ENCODE results near the gene GLB1L2.

Gene GLB1L2

DNA sequence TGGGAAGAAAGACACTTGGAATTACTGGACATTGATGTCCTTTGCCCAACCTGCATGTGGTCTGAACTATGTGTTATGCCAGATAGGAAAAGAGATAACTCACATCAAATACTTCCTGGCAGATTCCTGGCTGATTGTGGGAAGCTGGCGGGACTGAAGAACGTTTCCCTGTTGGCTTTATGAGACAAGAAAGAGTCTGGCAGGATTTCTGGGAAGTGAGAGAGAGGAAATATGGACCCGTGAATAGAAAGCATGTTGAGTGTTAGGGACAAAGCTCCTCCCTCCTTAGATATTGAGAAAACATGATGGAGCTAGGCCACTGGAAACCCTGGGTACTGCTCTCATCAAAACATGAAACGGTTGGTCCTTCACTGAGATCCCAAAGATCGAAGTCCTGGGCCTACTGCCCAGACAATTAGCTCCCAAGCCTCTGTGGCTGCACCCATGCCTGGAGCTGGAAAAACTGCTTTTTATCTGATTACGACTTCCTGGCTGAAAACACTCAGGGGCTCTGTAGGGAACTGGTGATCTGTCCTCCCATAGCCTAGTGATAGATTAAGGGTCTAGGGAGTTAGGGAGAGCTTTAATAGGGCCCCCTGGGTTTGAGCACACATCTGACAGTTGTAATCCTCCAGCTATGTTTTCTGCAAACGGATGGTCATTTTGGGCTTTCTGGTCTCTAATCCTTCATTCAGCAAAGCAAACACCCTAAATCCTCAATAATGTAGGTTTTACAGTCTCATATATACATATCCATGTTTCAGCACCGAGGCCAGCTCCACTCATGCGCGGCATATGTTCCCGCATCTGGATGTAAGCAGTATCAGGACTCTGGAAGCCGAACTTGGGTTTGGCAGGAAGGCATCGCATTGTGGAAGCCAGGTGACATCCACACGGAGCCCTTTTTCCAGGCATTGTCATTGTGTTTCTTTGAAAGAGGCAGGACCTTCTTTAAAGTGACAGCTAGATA, 86.4 kb downstream of the GLB1L2 start:
- in situ Hi-C loops (cut with HindIII; ENCODE audit: low sequenced_read_pairs): no loop called here

- in situ Hi-C loops (cut with HindIII; ENCODE audit: low sequenced_read_pairs): no loop called here
Observed at GRCh38 chr11:134423106-134423505, 91.3 kb downstream of the GLB1L2 start.

DNA sequence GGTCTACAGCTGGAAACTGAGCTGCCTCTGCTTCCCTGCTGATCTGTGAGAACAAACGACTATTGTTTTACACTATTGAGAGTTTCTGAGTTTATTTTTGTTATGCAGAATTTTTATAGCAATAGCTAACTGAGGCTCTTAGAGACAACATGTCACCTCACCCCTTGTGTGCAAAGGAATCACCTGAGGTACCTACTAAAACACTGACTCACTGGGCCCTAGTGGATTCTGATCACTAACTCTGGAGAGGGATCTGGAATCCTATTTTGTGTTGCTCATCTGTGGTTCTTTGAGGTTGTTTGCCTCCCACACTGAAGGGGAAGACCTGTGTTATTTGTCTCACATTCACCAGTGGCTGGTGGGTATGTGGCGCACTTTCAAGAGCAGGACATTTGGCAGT, 93.6 kb downstream of the GLB1L2 start:
- in situ Hi-C loops (cut with HindIII; ENCODE audit: low sequenced_read_pairs): no loop called here

Measured in endothelial cell of hepatic sinusoid (primary cell).